Ascending aorta (tissue), 2 donors: ENCODE data around the gene ILF3. TPM values are rescaled to one million over a fixed set of nuclear protein-coding genes. Genes with fewer than 3 reads are reported as not detected.

Experiments used
- DNase-seq, 2 donors: peaks; one replicate each; pipeline ENCODE4 v3.0.0-alpha.2; 2019; ENCODE audit warnings: low spot score in 2 of 2
- H3K27ac ChIP-seq, 2 donors: fragments of 200-600 bp; sonication (generic); one replicate each; pipeline ENCODE4 v1.5.1; 2016 to 2017; ENCODE audit warnings: mild to moderate bottlenecking in 1 of 2
- H3K27me3 ChIP-seq: fragments of 200-600 bp; sonication (generic); one replicate; pipeline ENCODE4 v1.5.1; 2017
- H3K36me3 ChIP-seq, 2 donors: fragments of 200-600 bp; sonication (generic); one replicate each; pipeline ENCODE4 v1.5.1; 2016
- H3K4me1 ChIP-seq, 2 donors: fragments of 200-600 bp; sonication (generic); one replicate each; pipeline ENCODE4 v1.5.1; 2016 to 2017; ENCODE audit warnings: mild to moderate bottlenecking in 1 of 2
- H3K4me3 ChIP-seq, 2 donors: fragments of 200-600 bp; sonication (generic); one replicate each; pipeline ENCODE4 v1.5.1; 2016 to 2017; ENCODE audit warnings: mild to moderate bottlenecking in 1 of 2
- H3K9me3 ChIP-seq, 2 donors: fragments of 200-600 bp; sonication (generic); one replicate each; pipeline ENCODE4 v1.5.1; 2016
- CTCF ChIP-seq, 3 experiments: fragments of 200-600 bp in 2 of 3; fragments of 450-650 bp in 1 of 3; sonication (generic) in 2 of 3; IDR thresholded peaks; one replicate each; pipeline ENCODE4 v1.5.1; 2016 to 2019; ENCODE audit warnings: antibody characterized with exemption in 3 of 3, mild to moderate bottlenecking in 1 of 3, moderate library complexity in 1 of 3
- intact Hi-C: fragments of 100-400 bp; cut with DNase I; formaldehyde crosslinking; loops from one replicate; pipeline ENCODE4 v1.15.1; 2023
- total RNA-seq: library from RNA; depleted of rRNA; stranded (reverse); fragments of >200 nt; gene quantifications from one replicate; pipeline ENCODE4 v1.1.0, GENCODE V29; 2016

The ILF3 gene
- total RNA-seq, 1 donor from 2014 or later: 168 TPM

GRCh38 chr19:10683582-10683981 is 29.4 kb downstream of the ILF3 start:
- Histone ChIP-seq H3K27me3 (no peaks in the 10 kb centered on the region), H3K4me1 (no peaks in the 10 kb centered on the region), H3K9me3 (no peaks in the 10 kb centered on the region), H3K4me3 (no peak overlapping the region), H3K27ac (no peak overlapping the region), H3K36me3 (peaks cover 96 to 100% of the 10 kb centered on the region in 2 donors)
- no peak for TF ChIP-seq CTCF (IDR thresholded peaks at IDR 0.05)
- no peak for DNase-seq
- intact Hi-C loops: no loop called here

- Histone ChIP-seq H3K27ac (no peak overlapping the region), H3K4me3 (no peak overlapping the region), H3K9me3 (no peaks in the 10 kb centered on the region), H3K36me3 (peaks cover 96 to 99% of the 10 kb centered on the region in 2 donors), H3K4me1 (no peaks in the 10 kb centered on the region), H3K27me3 (no peaks in the 10 kb centered on the region)
- no peak for DNase-seq
- intact Hi-C loops: no loop called here
- no peak for TF ChIP-seq CTCF (IDR thresholded peaks at IDR 0.05)
These were observed 31.1 kb downstream of the ILF3 start for GRCh38 chr19:10685210-10685609.

- Histone ChIP-seq H3K4me1 (no peaks in the 10 kb centered on the region), H3K36me3 (peaks cover 94 to 99% of the 10 kb centered on the region in 2 donors), H3K27me3 (no peaks in the 10 kb centered on the region), H3K4me3 (no peak overlapping the region), H3K9me3 (no peaks in the 10 kb centered on the region), H3K27ac (no peak overlapping the region)
- intact Hi-C loops: no loop called here
- no peak for TF ChIP-seq CTCF (IDR thresholded peaks at IDR 0.05)
- no peak for DNase-seq
These were observed 32.0 kb downstream of the ILF3 start for GRCh38 chr19:10686193-10686592.

- Histone ChIP-seq H3K27ac (peak overlapping the region; percentile 5 to 38), H3K27me3 (no peaks in the 10 kb centered on the region), H3K36me3 (peaks cover 91 to 99% of the 10 kb centered on the region in 2 donors), H3K4me3 (no peak overlapping the region), H3K4me1 (no peaks in the 10 kb centered on the region), H3K9me3 (no peaks in the 10 kb centered on the region)
- no peak for TF ChIP-seq CTCF (IDR thresholded peaks at IDR 0.05)
- no peak for DNase-seq
- intact Hi-C loops: no loop called here
These were observed 32.7 kb downstream of the ILF3 start for GRCh38 chr19:10686661-10687517.

- H3K27me3 ChIP-seq: no peaks in the 10 kb centered on the region
- intact Hi-C loops: no loop called here
- peaks cover 83 to 99% of the 10 kb centered on the region in 2 donors for H3K36me3 ChIP-seq
- no peak overlapping the region for H3K4me3 ChIP-seq
- no peaks in the 10 kb centered on the region for H3K4me1 ChIP-seq
- no peaks in the 10 kb centered on the region for H3K9me3 ChIP-seq
- TF ChIP-seq CTCF (IDR thresholded peaks at IDR 0.05): no peak
- peak overlapping the region in 1 of 2 donors; percentile 5 for H3K27ac ChIP-seq
- DNase-seq: no peak
These were observed 33.6 kb downstream of the ILF3 start for GRCh38 chr19:10687518-10688288.
